ENCODE results near the gene OSBPL1A.

- no peak for TF ChIP-seq POLR2A (IDR thresholded peaks at IDR 0.05; ENCODE audit: low read length)
- no peak for TF ChIP-seq GATA1 (IDR thresholded peaks at IDR 0.05; ENCODE audit: low read depth, low read length)
These were observed 101.3 kb downstream of the OSBPL1A start for GRCh38 chr18:24296276-24296675.
